Measurements from ENCODE around the gene RAB23.

The RAB23 gene

DNA sequence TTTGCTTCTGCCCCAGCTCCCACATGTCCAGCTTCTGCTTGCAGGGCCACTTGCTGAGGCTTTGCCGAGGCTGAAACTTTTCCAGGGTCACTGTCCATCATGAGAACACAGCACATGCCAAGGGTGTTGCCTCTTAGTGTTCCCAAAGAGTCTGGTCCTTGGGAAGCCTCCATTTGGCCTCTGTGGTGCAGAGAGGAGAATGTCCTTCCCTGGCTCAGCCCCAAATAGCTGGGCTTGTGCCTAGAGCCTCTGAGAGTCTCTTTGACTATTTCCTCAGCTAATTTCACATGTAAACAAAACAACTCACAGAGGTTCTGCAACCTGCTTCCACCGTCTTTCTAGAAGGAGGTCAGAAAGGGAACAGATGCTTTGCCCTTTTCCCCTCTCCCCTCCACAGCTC, 40.4 kb upstream of the RAB23 start:
- in situ Hi-C loops (cut with MboI; ENCODE audit: low sequenced_read_pairs, unreplicated experiment): no loop called here
- TF ChIP-seq, protein P1, sequence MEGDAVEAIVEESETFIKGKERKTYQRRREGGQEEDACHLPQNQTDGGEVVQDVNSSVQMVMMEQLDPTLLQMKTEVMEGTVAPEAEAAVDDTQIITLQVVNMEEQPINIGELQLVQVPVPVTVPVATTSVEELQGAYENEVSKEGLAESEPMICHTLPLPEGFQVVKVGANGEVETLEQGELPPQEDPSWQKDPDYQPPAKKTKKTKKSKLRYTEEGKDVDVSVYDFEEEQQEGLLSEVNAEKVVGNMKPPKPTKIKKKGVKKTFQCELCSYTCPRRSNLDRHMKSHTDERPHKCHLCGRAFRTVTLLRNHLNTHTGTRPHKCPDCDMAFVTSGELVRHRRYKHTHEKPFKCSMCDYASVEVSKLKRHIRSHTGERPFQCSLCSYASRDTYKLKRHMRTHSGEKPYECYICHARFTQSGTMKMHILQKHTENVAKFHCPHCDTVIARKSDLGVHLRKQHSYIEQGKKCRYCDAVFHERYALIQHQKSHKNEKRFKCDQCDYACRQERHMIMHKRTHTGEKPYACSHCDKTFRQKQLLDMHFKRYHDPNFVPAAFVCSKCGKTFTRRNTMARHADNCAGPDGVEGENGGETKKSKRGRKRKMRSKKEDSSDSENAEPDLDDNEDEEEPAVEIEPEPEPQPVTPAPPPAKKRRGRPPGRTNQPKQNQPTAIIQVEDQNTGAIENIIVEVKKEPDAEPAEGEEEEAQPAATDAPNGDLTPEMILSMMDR (IDR thresholded peaks at IDR 0.05; ENCODE audit: borderline replicate concordance, control extremely low read depth, extremely low read depth, insufficient read depth, missing control alignments): no peak
- DNase-seq (ENCODE audit: low spot score): no peak

DNA sequence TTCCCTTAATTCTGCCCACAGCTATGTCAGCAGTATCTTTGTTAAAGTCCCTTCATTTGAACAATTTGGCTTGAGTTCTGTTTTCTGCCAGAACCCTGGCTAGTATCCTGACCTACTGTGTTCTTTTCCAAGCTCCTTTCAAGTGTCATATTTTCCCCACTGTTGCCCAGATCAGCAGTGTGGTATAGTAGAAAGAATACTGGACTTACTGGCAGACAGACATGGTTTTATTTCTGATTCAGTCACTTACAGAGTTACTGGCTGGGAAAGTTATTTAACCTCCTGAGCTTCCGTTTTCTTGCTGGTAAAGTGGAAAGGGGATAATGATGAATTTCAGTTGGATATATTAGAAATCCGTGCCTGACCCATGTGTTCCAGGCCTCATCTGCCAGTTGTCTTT, 39.8 kb upstream of the RAB23 start:
- in situ Hi-C loops (cut with MboI; ENCODE audit: low sequenced_read_pairs, unreplicated experiment): no loop called here
- TF ChIP-seq, protein P1 (IDR thresholded peaks at IDR 0.05; ENCODE audit: borderline replicate concordance, control extremely low read depth, extremely low read depth, insufficient read depth, missing control alignments): no peak
- DNase-seq (ENCODE audit: low spot score): no peak

DNA sequence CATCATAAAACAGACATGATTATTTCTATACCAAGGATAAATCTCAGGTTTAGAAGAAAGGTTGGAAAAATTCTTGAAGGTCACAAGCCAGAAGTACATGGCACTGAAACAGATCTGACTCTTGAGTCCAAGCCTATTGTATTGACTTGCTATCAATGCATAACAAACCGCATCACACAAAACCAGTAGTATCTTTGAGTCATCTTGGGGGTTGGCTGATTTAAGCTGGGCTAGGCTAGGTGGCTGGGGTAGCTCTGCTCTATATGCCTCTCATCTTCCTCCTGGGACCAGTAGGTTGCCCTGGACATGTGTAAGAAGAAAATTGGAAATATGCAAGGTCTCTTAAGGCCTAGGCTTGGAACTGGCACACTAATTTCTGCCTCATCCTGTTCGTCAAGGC, 37.0 kb upstream of the RAB23 start:
- TF ChIP-seq, protein P1 (IDR thresholded peaks at IDR 0.05; ENCODE audit: borderline replicate concordance, control extremely low read depth, extremely low read depth, insufficient read depth, missing control alignments): no peak
- in situ Hi-C loops (cut with MboI; ENCODE audit: low sequenced_read_pairs, unreplicated experiment): no loop called here
- DNase-seq (ENCODE audit: low spot score): no peak

DNA sequence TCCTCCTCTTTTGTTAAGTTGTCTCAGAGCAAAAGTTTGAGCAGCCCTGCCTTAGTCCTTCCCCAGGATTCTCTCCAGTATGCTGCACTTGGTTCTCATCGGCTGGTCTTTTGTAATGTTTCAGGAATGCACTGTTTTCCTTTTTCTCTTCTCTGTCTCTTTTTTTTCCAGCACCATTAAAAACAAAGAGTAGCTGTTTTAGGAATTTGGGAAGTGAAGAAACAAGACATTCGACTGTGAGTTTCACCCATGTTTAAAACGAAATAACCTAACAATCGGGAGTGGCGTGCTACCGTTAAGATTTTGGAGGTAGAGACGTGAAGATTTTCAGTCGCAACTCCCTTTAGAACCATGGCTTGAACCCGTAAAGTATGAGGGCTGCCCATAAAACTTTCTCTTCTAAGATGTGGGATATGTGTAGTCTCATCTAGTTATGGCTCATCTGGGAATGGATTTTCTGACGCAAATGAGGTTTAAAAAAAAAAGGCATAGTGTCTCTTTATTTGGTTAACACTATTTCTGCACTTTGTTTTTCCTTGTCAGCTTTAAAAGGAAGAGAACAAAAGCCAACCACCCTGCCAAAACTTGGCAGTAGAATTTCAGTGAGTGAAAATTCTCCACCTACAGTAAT, 35.9 kb upstream of the RAB23 start:
- TF ChIP-seq, protein P1 (IDR thresholded peaks at IDR 0.05; ENCODE audit: borderline replicate concordance, control extremely low read depth, extremely low read depth, insufficient read depth, missing control alignments): no peak
- in situ Hi-C loops (cut with MboI; ENCODE audit: low sequenced_read_pairs, unreplicated experiment): no loop called here
- no peak for DNase-seq (ENCODE audit: low spot score)

DNA sequence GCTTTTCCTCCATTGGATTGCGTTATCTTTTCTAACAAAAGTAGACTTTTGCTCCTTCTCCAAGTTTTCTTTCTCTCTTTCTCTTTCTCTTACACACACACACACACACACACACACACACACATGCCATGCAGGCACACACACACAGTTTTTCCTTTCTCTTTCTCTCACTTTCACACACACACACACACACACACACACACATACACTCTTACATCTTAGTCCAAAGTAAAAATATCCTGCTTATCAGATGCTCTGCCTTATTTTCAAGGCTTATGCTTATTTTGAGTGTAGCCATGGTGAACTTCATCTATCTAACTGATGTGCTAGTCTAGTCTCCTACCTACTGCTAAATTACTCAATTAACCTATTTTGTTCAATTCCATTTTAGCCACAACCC, 34.4 kb upstream of the RAB23 start:
- in situ Hi-C loops (cut with MboI; ENCODE audit: low sequenced_read_pairs, unreplicated experiment): no loop called here
- DNase-seq (ENCODE audit: low spot score): no peak
- TF ChIP-seq, protein P1 (IDR thresholded peaks at IDR 0.05; ENCODE audit: borderline replicate concordance, control extremely low read depth, extremely low read depth, insufficient read depth, missing control alignments): no peak

DNA sequence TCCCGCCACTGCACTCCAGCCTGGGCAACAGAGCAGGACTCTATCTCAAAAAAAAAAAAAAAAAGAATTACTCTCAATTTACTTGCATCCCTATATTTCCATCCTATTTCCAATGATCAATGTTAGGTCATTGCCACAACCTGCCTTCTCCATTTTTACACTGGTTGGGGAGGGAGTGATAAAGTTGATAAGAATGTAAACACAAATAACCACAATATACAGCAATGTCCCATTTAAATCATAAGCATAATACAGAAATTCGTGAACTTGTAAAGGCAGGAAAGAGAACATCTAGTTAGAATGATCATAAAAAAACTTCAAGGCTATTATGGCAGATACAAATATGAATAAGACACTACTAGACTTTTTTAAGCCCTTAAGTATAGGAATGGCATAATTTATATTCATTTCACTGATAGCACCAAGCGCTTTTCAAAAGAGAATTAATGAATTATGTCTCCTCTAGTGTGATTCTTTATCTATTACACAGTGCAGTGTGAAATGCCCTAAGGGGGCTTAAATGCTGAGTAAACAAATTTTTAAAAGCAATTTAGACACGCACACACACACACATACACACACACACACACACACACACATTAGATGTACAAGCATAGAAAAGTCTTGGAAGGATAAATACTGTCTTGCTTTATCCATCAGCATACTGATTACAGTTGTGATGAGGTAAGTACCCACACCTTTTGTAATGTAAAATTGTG, 33.5 kb upstream of the RAB23 start:
- TF ChIP-seq, protein P1 (IDR thresholded peaks at IDR 0.05; ENCODE audit: borderline replicate concordance, control extremely low read depth, extremely low read depth, insufficient read depth, missing control alignments): no peak
- DNase-seq (ENCODE audit: low spot score): no peak
- in situ Hi-C loops (cut with MboI; ENCODE audit: low sequenced_read_pairs, unreplicated experiment): no loop called here
